Central memory CD8-positive, alpha-beta T cell (primary cell): Measurements from ENCODE around the gene GIMAP5.

Experiments
- ATAC-seq: fragments of 150-1000 bp; cut with Tn5 transposase; replicated peaks from 2 replicates; pipeline ENCODE4 v1.10.0; 2022; ENCODE audit warnings: mild to moderate bottlenecking, moderate FRiP score, moderate number of reproducible peaks; ENCODE audit not compliant: poor library complexity, severe bottlenecking; ENCODE audit errors: extremely low read depth
- DNase-seq, 2 donors: peaks; one replicate each; pipeline ENCODE4 v3.0.0; 2021; ENCODE audit warnings: low spot score in 2 of 2
- H3K27ac Mint-ChIP-seq: one replicate; pipeline ENCODE4 v1.8.0; 2022; ENCODE audit warnings: low read depth, mild to moderate bottlenecking, moderate library complexity, mixed read lengths
- H3K27me3 Mint-ChIP-seq: one replicate; pipeline ENCODE4 v1.8.0; 2022; ENCODE audit warnings: mixed read lengths
- H3K36me3 Mint-ChIP-seq: one replicate; pipeline ENCODE4 v1.8.0; 2022; ENCODE audit warnings: mild to moderate bottlenecking, moderate library complexity, mixed read lengths; ENCODE audit not compliant: insufficient read depth
- H3K4me1 Mint-ChIP-seq: one replicate; pipeline ENCODE4 v1.8.0; 2022; ENCODE audit warnings: mixed read lengths
- H3K4me3 Mint-ChIP-seq: one replicate; pipeline ENCODE4 v1.8.0; 2022; ENCODE audit warnings: mild to moderate bottlenecking, moderate library complexity, mixed read lengths
- H3K9me3 Mint-ChIP-seq: one replicate; pipeline ENCODE4 v1.8.0; 2022; ENCODE audit warnings: mixed read lengths

The GIMAP5 gene

DNA sequence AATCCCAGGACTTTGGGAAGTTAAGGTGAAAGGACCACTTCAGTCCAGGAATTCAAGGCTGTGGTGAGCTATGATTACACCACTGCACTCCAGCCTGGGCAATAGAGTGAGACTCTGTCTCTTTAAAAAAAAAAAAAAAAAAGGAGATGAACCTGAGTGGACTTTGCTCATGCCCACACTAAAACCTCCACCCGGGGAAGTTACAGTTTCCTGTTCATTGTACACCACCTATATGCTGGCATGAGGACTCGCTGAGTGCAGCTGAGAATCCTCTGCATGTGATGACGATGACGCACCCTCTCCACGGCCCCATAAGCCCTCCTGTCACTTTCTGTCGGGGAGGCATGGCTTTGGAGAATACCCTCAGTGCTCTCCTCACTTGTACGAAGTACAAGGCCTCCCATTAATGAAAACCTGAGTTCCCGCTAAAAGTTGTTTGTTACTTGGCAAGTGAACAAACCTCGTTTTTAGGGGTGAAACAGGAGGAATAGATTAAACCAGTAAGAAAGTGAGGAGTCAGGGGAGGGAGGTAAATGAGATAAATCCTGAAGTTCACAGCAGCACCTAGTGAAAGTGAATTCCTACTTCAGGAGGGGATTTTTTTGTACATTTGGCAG is 47.0 kb downstream of the GIMAP5 start:
- no peaks in the 10 kb centered on the region for H3K36me3 Mint-ChIP-seq
- H3K4me3 Mint-ChIP-seq, result no peak overlapping the region
- DNase-seq, result no peak
- H3K9me3 Mint-ChIP-seq, result no peaks in the 10 kb centered on the region
- no peak overlapping the region for H3K27ac Mint-ChIP-seq
- H3K4me1 Mint-ChIP-seq, result no peaks in the 10 kb centered on the region
- peaks cover 56% of the 10 kb centered on the region for H3K27me3 Mint-ChIP-seq
- ATAC-seq, result no peak

DNA sequence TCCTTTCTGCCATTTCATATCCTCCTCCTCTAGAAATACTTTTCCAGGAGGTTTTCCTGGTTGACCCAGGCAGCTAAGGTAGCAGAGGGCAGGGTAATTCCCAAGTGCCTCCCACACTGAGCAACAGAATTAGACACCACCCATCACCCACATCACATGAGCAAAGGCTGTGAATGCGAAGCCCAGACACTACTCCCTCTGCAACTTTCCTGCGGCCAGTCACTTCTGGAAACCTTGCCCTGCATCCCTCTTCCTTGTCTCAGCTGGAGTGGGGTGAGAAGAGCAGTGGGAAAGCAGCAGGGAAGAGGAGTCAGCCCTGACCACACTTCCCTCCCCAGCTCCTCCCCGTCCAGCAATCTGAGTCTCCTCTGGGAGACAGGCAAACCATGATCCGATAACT is 47.7 kb downstream of the GIMAP5 start:
- Mint-ChIP-seq H3K27me3 (peaks cover 56% of the 10 kb centered on the region), H3K36me3 (no peaks in the 10 kb centered on the region), H3K9me3 (no peaks in the 10 kb centered on the region), H3K4me1 (no peaks in the 10 kb centered on the region), H3K27ac (no peak overlapping the region), H3K4me3 (no peak overlapping the region)
- ATAC-seq, result no peak
- DNase-seq, result no peak

DNA sequence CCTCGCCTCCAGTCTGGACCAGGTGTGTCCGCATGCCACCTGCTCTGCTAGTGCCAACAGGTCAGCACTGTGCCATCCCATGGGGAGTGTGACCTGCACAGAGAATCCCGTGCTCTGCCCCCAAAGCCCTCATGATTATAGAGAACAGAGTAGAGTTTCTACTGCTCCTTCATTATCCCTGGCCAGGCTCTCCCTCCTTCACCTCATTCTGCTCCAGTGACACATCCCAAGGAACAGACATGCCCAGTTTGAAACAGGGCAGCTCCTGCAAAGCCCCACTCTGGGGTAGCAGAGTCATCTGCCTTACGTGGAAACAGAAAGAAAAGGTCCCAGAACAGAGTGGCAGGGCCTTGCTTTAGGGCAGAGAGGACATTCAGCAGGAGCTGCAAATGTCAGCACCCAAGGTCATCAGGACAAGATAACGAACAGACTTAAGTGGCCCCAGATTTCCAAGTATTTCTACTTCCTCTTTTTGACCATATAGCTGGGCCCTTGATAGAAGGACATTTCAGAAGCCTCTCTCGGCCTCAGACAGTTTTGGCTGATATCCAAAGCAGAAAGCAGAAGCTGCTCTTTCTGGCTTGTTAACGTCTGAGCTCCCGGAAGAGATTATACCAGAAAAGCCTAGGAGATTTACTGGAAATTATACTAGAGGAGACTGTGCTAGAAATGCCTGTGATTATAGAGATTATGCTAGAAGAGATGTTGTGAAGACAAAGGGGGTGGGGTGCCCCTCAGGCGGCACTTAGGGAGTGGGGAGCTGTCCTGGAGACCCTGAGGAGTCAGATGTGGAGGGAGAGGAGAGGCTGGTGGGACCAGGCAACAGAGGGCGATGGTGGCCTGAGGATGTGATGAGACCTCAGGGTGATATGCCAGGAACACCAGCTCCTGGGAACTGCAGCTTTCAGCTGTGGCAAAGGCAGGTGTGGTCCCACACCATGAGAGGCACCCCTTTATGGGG is 50.4 kb downstream of the GIMAP5 start:
- H3K36me3 Mint-ChIP-seq, result no peaks in the 10 kb centered on the region
- DNase-seq (no peak), ATAC-seq (no peak)
- H3K27me3 Mint-ChIP-seq, result peaks cover 51% of the 10 kb centered on the region
- H3K9me3 Mint-ChIP-seq, result no peaks in the 10 kb centered on the region
- no peaks in the 10 kb centered on the region for H3K4me1 Mint-ChIP-seq
- no peak overlapping the region for H3K27ac Mint-ChIP-seq
- H3K4me3 Mint-ChIP-seq, result no peak overlapping the region

- Mint-ChIP-seq H3K36me3 (no peaks in the 10 kb centered on the region), H3K4me3 (no peak overlapping the region), H3K4me1 (no peaks in the 10 kb centered on the region), H3K27me3 (peaks cover 51% of the 10 kb centered on the region), H3K9me3 (no peaks in the 10 kb centered on the region), H3K27ac (no peak overlapping the region)
- DNase-seq (no peak), ATAC-seq (no peak)
Observed at GRCh38 chr7:150788474-150789269, 51.5 kb downstream of the GIMAP5 start.

- H3K36me3 Mint-ChIP-seq, result no peaks in the 10 kb centered on the region
- no peak overlapping the region for H3K27ac Mint-ChIP-seq
Observed at GRCh38 chr7:150790416-150791075, 53.3 kb downstream of the GIMAP5 start.

GRCh38 chr7:150791304-150791703 is 54.1 kb downstream of the GIMAP5 start:
- Mint-ChIP-seq H3K9me3 (no peaks in the 10 kb centered on the region), H3K36me3 (no peaks in the 10 kb centered on the region), H3K27me3 (peaks cover 29% of the 10 kb centered on the region), H3K4me3 (no peak overlapping the region), H3K4me1 (no peaks in the 10 kb centered on the region), H3K27ac (no peak overlapping the region)
- ATAC-seq (no peak), DNase-seq (no peak)

More at GRCh38 chr7:150790416-150791075, 53.3 kb downstream of the GIMAP5 start:
- no peak for ATAC-seq
- Mint-ChIP-seq H3K4me3 (no peak overlapping the region), H3K27me3 (peaks cover 36% of the 10 kb centered on the region), H3K4me1 (no peaks in the 10 kb centered on the region), H3K9me3 (no peaks in the 10 kb centered on the region)
- DNase-seq, result no peak

- H3K4me3 Mint-ChIP-seq, result no peak overlapping the region
- H3K4me1 Mint-ChIP-seq, result no peaks in the 10 kb centered on the region
- H3K9me3 Mint-ChIP-seq, result no peaks in the 10 kb centered on the region
- no peak for DNase-seq
- H3K27me3 Mint-ChIP-seq, result peaks cover 29% of the 10 kb centered on the region
- no peak for ATAC-seq
- no peak overlapping the region for H3K27ac Mint-ChIP-seq
- no peaks in the 10 kb centered on the region for H3K36me3 Mint-ChIP-seq
Observed at GRCh38 chr7:150791746-150792452, 54.7 kb downstream of the GIMAP5 start.
